Measurements from ENCODE around the gene CFD.

DNA sequence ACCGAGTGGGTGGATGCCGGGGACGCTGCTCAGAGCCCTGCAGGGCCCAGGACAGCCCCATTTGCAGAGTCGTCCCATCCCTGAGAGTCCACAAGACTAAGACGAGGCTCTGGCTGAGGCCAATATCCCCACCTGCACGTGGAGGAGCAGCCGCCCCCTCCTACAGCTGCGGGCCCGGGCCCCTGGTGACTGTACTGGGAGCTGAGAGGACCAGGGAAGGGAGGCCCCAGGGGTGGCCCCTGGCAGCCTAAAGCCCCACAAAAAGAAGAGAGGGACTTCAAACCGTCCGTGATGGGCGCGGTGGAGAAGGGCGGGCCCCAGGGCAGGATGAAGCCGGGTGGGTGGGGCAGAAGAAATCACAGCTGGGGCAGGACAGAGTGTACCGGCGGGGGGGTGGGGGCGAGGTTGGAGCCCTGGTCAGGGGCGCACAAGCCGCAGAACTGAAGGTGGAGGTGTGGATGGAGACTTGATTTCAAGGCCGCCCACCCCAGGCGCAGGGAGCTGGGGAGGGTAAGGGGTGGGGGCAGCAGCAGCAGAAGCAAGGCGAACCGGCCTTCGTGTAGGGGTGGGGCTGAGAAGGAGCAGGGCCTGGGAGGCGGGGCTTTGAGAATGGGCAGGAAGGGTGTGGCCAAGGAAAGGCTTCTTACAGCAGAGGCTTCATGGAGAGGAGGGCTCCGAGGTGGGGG, 12.9 kb downstream of the CFD start:
- TF ChIP-seq EP300 (IDR thresholded peaks at IDR 0.05; ENCODE audit: borderline replicate concordance in 1 of 2, control insufficient read depth in 1 of 2, low read depth in 2 of 2, low read length in 2 of 2) (no peak), MAX (IDR thresholded peaks at IDR 0.05; ENCODE audit: low read depth, low read length) (no peak), EZH2 (IDR thresholded peaks at IDR 0.05; ENCODE audit: borderline replicate concordance, control insufficient read depth, low read depth, low read length) (no peak), ELK1 (IDR thresholded peaks at IDR 0.05; ENCODE audit: low read depth, low read length) (no peak), SP1 (IDR thresholded peaks at IDR 0.05; ENCODE audit: low read depth, low read length) (no peak), EGR1 (IDR thresholded peaks at IDR 0.05; ENCODE audit: borderline replicate concordance in 1 of 2, low read depth in 2 of 2, low read length in 2 of 2) (no peak), POLR2A (IDR thresholded peaks at IDR 0.05; ENCODE audit: low read depth, low read length) (no peak), KAT2A (conservative IDR thresholded peaks at IDR 0.05; ENCODE audit: control insufficient read depth, low read depth, low read length) (no peak), CBFB (IDR thresholded peaks at IDR 0.05; ENCODE audit: low read depth) (no peak), RELA (IDR thresholded peaks at IDR 0.05; ENCODE audit: borderline replicate concordance, partially characterized antibody) (no peak), SMC3 (IDR thresholded peaks at IDR 0.05; ENCODE audit: borderline replicate concordance, low read length) (no peak)
- TF ChIP-seq, protein P1, sequence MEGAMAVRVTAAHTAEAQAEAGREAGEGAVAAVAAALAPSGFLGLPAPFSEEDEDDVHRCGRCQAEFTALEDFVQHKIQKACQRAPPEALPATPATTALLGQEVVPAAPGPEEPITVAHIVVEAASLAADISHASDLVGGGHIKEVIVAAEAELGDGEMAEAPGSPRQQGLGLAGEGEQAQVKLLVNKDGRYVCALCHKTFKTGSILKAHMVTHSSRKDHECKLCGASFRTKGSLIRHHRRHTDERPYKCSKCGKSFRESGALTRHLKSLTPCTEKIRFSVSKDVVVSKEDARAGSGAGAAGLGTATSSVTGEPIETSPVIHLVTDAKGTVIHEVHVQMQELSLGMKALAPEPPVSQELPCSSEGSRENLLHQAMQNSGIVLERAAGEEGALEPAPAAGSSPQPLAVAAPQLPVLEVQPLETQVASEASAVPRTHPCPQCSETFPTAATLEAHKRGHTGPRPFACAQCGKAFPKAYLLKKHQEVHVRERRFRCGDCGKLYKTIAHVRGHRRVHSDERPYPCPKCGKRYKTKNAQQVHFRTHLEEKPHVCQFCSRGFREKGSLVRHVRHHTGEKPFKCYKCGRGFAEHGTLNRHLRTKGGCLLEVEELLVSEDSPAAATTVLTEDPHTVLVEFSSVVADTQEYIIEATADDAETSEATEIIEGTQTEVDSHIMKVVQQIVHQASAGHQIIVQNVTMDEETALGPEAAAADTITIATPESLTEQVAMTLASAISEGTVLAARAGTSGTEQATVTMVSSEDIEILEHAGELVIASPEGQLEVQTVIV (IDR thresholded peaks at IDR 0.05; ENCODE audit: borderline replicate concordance, partially characterized antibody), result no peak
- TF ChIP-seq, protein P2, sequence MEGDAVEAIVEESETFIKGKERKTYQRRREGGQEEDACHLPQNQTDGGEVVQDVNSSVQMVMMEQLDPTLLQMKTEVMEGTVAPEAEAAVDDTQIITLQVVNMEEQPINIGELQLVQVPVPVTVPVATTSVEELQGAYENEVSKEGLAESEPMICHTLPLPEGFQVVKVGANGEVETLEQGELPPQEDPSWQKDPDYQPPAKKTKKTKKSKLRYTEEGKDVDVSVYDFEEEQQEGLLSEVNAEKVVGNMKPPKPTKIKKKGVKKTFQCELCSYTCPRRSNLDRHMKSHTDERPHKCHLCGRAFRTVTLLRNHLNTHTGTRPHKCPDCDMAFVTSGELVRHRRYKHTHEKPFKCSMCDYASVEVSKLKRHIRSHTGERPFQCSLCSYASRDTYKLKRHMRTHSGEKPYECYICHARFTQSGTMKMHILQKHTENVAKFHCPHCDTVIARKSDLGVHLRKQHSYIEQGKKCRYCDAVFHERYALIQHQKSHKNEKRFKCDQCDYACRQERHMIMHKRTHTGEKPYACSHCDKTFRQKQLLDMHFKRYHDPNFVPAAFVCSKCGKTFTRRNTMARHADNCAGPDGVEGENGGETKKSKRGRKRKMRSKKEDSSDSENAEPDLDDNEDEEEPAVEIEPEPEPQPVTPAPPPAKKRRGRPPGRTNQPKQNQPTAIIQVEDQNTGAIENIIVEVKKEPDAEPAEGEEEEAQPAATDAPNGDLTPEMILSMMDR (IDR thresholded peaks at IDR 0.05 in 2 of 3, conservative IDR thresholded peaks at IDR 0.05 in 1 of 3; ENCODE audit: control insufficient read depth in 2 of 3, extremely low read depth in 1 of 3, insufficient read depth in 1 of 3, low read depth in 3 of 3, low read length in 3 of 3), result no peak
